HG02798 (cell line): ENCODE results near the gene CIAO3.
A peak's percentile ranks its signal among the peaks of the same experiment; 100 is the strongest.
"Not testable (repeated sequence)": the region's sequence is repeated elsewhere in the genome, so short reads cannot be mapped to it uniquely, and the experiment has no call there.

Experiments used
- ATAC-seq: cut with Tn5 transposase; IDR thresholded peaks from one replicate; pipeline ENCODE4 v1.9.1; 2021; ENCODE audit warnings: mild to moderate bottlenecking; ENCODE audit not compliant: unreplicated experiment, poor library complexity

The CIAO3 gene

GRCh38 chr16:714558-715476, 26.0 kb downstream of the CIAO3 start, which contains the start of gene METRN:
METRN (plus strand) TSS chr16:715118; CDS start chr16:715290, 172 bp downstream.
- peak; percentile 84 for ATAC-seq

- ATAC-seq = no peak
These were observed 26.7 kb downstream of the CIAO3 start for GRCh38 chr16:714079-714478.

- not testable (repeated sequence) for ATAC-seq
These were observed 28.0 kb downstream of the CIAO3 start for GRCh38 chr16:712740-713250.

- no peak for ATAC-seq
These were observed 29.1 kb downstream of the CIAO3 start for GRCh38 chr16:711548-712320.

GRCh38 chr16:711084-711483, 29.7 kb downstream of the CIAO3 start:
- ATAC-seq = no peak

GRCh38 chr16:710500-711075, 30.2 kb downstream of the CIAO3 start:
- ATAC-seq = no peak

- ATAC-seq = no peak
These were observed 31.0 kb downstream of the CIAO3 start for GRCh38 chr16:709566-710499.

- no peak for ATAC-seq
These were observed 31.8 kb downstream of the CIAO3 start for GRCh38 chr16:708959-709358.

GRCh38 chr16:708019-708418, 32.8 kb downstream of the CIAO3 start:
- no peak for ATAC-seq

GRCh38 chr16:707062-707538, 33.7 kb downstream of the CIAO3 start:
- ATAC-seq = no peak

GRCh38 chr16:706189-707061, 34.4 kb downstream of the CIAO3 start:
- no peak for ATAC-seq

GRCh38 chr16:705431-706188, 35.2 kb downstream of the CIAO3 start, which contains the start of gene FBXL16:
FBXL16 (minus strand) TSS chr16:705801; CDS start chr16:697405, 8,396 bp downstream.
- ATAC-seq = no peak

GRCh38 chr16:704552-705380, 36.0 kb downstream of the CIAO3 start:
- no peak for ATAC-seq

GRCh38 chr16:704047-704446, 36.8 kb downstream of the CIAO3 start:
- no peak for ATAC-seq

GRCh38 chr16:703406-703805, 37.4 kb downstream of the CIAO3 start:
- ATAC-seq = no peak

GRCh38 chr16:702341-702740, 38.5 kb downstream of the CIAO3 start:
- no peak for ATAC-seq
